Astrocyte (in vitro differentiated cells and primary cell): ENCODE data around the gene CPNE5.

Experiments
- CTCF ChIP-seq: IDR thresholded peaks from 2 replicates; pipeline ENCODE4 v1.5.1; 2011; ENCODE audit warnings: low read depth, mild to moderate bottlenecking, inconsistent platforms, low read length, moderate library complexity; ENCODE audit not compliant: insufficient read depth
- EZH2 ChIP-seq: IDR thresholded peaks from 2 replicates; pipeline ENCODE4 v1.6.1; 2012; ENCODE audit warnings: mild to moderate bottlenecking, low read length, inconsistent platforms; ENCODE audit not compliant: insufficient read depth

DNA sequence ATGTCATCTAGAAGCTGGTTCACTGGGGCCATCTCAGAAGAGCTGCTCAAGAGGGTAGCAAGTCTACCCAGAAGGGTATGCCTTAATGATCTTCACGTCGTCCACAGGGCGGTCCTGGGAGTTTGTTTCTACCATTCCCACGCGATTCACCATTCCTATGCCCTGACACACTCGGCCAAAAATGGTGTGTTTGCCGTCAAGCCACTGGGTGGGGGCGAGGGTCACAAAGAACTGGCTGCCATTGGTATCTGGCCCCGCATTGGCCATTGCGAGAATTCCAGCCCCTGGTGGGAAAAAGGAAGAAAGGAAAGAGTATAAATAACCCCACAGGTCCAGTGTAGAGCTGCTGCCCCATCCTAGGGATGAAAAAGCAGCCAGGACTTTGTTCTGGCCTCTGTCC, 16.5 kb upstream of the CPNE5 start:
- TF ChIP-seq CTCF (no peak), EZH2 (no peak)
